HepG2 (cell line): Measurements from ENCODE around the gene OBSL1. TPM values are rescaled to one million over a fixed set of nuclear protein-coding genes. Genes with fewer than 3 reads are reported as not detected.

Experiments used
- ATAC-seq: fragments of 200-7000 bp; cut with Tn5 transposase; 3 replicates; pipeline ENCODE4 v1.9.1; 2020; ENCODE audit warnings: mild to moderate bottlenecking, moderate library complexity
- BruUV-seq: library from RNA; stranded (reverse); fragments of 400-500 nt; replicated peaks from 2 replicates; lab custom pipeline; 2021; lab: Mats Ljungman, UMichigan
- CTCF ChIA-PET: fragments of 300-600 bp; formaldehyde crosslinking; extraction: SDS; loops from one replicate; lab custom pipeline; 2021; ENCODE audit warnings: low total read pairs, inconsistent platforms, low intra/inter-chr PET ratio; lab: Yijun Ruan, JAX
- POLR2A ChIA-PET: fragments of 350-600 bp; sonication (Branson Sonifier 250); formaldehyde crosslinking; loops from one replicate; lab custom pipeline; 2020; ENCODE audit warnings: antibody characterized with exemption, inconsistent platforms; lab: Yijun Ruan, JAX
- DNase-seq: peaks from one replicate; pipeline ENCODE4 v3.0.0-alpha.2; 2015; ENCODE audit warnings: low spot score
- FAIRE-seq: peaks from 3 replicates; lab custom pipeline; 2011; peaks lifted over from hg19 to GRCh38; lab: Jason Lieb, UNC
- H2AFZ ChIP-seq: one replicate; pipeline ENCODE4 v1.6.1; 2011; ENCODE audit warnings: low read length, inconsistent platforms
- H3K27ac ChIP-seq: fragments of 300-600 bp; 3 replicates; pipeline ENCODE4 v1.8.0; 2011; ENCODE audit warnings: mixed run types, mild to moderate bottlenecking, mixed read lengths, low read length, inconsistent platforms; ENCODE audit not compliant: insufficient read depth; ENCODE audit errors: extremely low read length
- H3K27me3 ChIP-seq, 2 experiments: fragments of 200-600 bp in 1 of 2; 2 replicates in 1 of 2; 3 replicates in 1 of 2; pipeline versions ENCODE4 v1.6.0 to v1.8.0; 2011; ENCODE audit warnings: low read length in 2 of 2, mild to moderate bottlenecking in 2 of 2, moderate library complexity in 2 of 2, inconsistent platforms in 1 of 2; ENCODE audit not compliant: insufficient read depth in 2 of 2, control insufficient read depth in 1 of 2
- H3K36me3 ChIP-seq, 2 experiments: fragments of 200-600 bp in 1 of 2; replicated peaks in 1 of 2; 2 replicates in 1 of 2; 3 replicates in 1 of 2; pipeline versions ENCODE4 v1.5.1 to v1.8.0; 2011; ENCODE audit warnings: low read length in 2 of 2, inconsistent platforms in 1 of 2; ENCODE audit not compliant: insufficient read depth in 2 of 2, control insufficient read depth in 1 of 2
- H3K4me1 ChIP-seq: 2 replicates; pipeline ENCODE4 v1.5.1; 2012; ENCODE audit warnings: low read length, inconsistent platforms; ENCODE audit not compliant: insufficient read depth
- H3K4me2 ChIP-seq: 2 replicates; pipeline ENCODE4 v1.6.0; 2011; ENCODE audit warnings: low read depth, low read length, inconsistent platforms
- H3K4me3 ChIP-seq, 3 experiments: fragments of 200-600 bp in 1 of 3; sonication (generic), shearing (Covaris generic) in 1 of 3; replicated peaks in 1 of 3; 2 replicates each; pipeline ENCODE4 v1.5.1; 2011 to 2016; ENCODE audit warnings: low read length in 3 of 3, inconsistent platforms in 2 of 3, low read depth in 2 of 3, mild to moderate bottlenecking in 2 of 3, control low read depth in 1 of 3, mixed read lengths in 1 of 3; ENCODE audit not compliant: insufficient read depth in 1 of 3
- H3K79me2 ChIP-seq: one replicate; pipeline ENCODE4 v1.6.1; 2011; ENCODE audit warnings: low read length, inconsistent platforms; ENCODE audit not compliant: insufficient read depth
- H3K9ac ChIP-seq: 2 replicates; pipeline ENCODE4 v1.6.0; 2011; ENCODE audit warnings: mild to moderate bottlenecking, low read depth, low read length, inconsistent platforms; ENCODE audit not compliant: insufficient read depth
- H3K9me3 ChIP-seq: 2 replicates; pipeline ENCODE4 v1.5.1; 2012; ENCODE audit warnings: mild to moderate bottlenecking, low read length
- H4K20me1 ChIP-seq: 2 replicates; pipeline ENCODE4 v1.6.0; 2011; ENCODE audit warnings: inconsistent platforms, mild to moderate bottlenecking, low read length, moderate library complexity; ENCODE audit not compliant: insufficient read depth
- NFIB ChIP-seq: sonication (generic); formaldehyde crosslinking; IDR thresholded peaks from 2 replicates; pipeline ENCODE4 v1.9.0; 2021; ENCODE audit warnings: missing genetic modification reagents, mild to moderate bottlenecking, borderline replicate concordance
- NRL ChIP-seq: sonication (generic); formaldehyde crosslinking; IDR thresholded peaks from 2 replicates; pipeline ENCODE4 v1.5.0; 2020; ENCODE audit warnings: missing genetic modification reagents, mild to moderate bottlenecking, moderate library complexity, borderline replicate concordance
- POLR2AphosphoS5 ChIP-seq: IDR thresholded peaks from 2 replicates; pipeline ENCODE4 v1.6.1; 2012; ENCODE audit warnings: low read depth, low read length
- RBFOX2 ChIP-seq: fragments of 200-400 bp; formaldehyde crosslinking; IDR thresholded peaks from 2 replicates; pipeline ENCODE4 v1.6.1; 2017; ENCODE audit warnings: low read depth, mild to moderate bottlenecking, low read length
- TFDP1 ChIP-seq: IDR thresholded peaks from 2 replicates; pipeline ENCODE4 v1.6.1; 2016; ENCODE audit warnings: missing compliant biosample characterization, missing genetic modification reagents, borderline replicate concordance
- ZBTB7A ChIP-seq: sonication (generic); formaldehyde crosslinking; IDR thresholded peaks from 2 replicates; pipeline ENCODE4 v1.8.0; 2022; ENCODE audit warnings: mild to moderate bottlenecking, missing genetic modification reagents
- ZHX1 ChIP-seq: sonication (generic); formaldehyde crosslinking; IDR thresholded peaks from 2 replicates; pipeline ENCODE4 v1.8.1; 2022; ENCODE audit warnings: low read depth, mild to moderate bottlenecking, missing genetic modification reagents
- ZNF605 ChIP-seq: sonication (generic); formaldehyde crosslinking; IDR thresholded peaks from 2 replicates; pipeline ENCODE4 v1.8.0; 2022; ENCODE audit warnings: mild to moderate bottlenecking, missing genetic modification reagents
- ZNF687 ChIP-seq: sonication (generic); formaldehyde crosslinking; IDR thresholded peaks from 2 replicates; pipeline ENCODE4 v1.5.1; 2020; ENCODE audit warnings: mild to moderate bottlenecking, missing genetic modification reagents, moderate library complexity
- WGBS: methylation state at CpG from one replicate; pipeline ENCODE4 v1.1.6; 2017; ENCODE audit warnings: low lambda C conversion rate; 5-methylcytosine and 5-hydroxymethylcytosine counted together
- in situ Hi-C: cut with HindIII; loops from 2 replicates; pipeline ENCODE4 v1.10.0; 2017; ENCODE audit warnings: low pct_unique_long_range_greater_than_20kb; ENCODE audit not compliant: extremely low pct_ligation_motif_present
- intact Hi-C: fragments of 100-400 bp; cut with micrococcal nuclease; formaldehyde crosslinking; loops from one replicate; pipeline ENCODE4 v1.10.0; 2022; ENCODE audit not compliant: unreplicated experiment
- polyA plus RNA-seq, 8 experiments: library from polyadenylated mRNA; depleted of rRNA in 3 of 8; stranded (reverse) in 7 of 8; unstranded in 1 of 8; fragments of >200 nt; fragmentation: Illumina TruSeq in 4 of 8; extraction: Trizol in 4 of 8; gene quantifications; 2 replicates each; pipeline versions ENCODE4 v1.2.1 to v1.2.3, GENCODE V29; 2011 to 2016; ENCODE audit warnings: low read depth in 4 of 8, missing spikeins in 1 of 8, mixed read lengths in 1 of 8; ENCODE audit not compliant: insufficient read depth in 1 of 8
- total RNA-seq, 5 experiments: library from RNA; depleted of rRNA; stranded (reverse); fragments of >200 nt; fragmentation: Illumina TruSeq; extraction: Trizol; gene quantifications; 2 replicates each; pipeline ENCODE4 v1.2.3, GENCODE V29; 2016; ENCODE audit warnings: low read depth in 1 of 5

OBSL1 gene
- total and polyA plus RNA-seq, 2 of the 13 experiments (the other 11 are each of a cell fraction or from before 2014, with no cell fraction given), result 86.7 to 218 TPM

GRCh38 chr2:219566640-219567039 lies 4.7 kb downstream of the OBSL1 start:
- TF ChIP-seq NFIB (CRISPR knock-in tag) (no peak), ZNF605 (no peak), POLR2AphosphoS5 (no peak; the same call in 1 of the 2 replicates), NRL (CRISPR knock-in tag) (0 out of 2 replicates have a peak, but pooled peaks have one; percentile 19), TFDP1 (CRISPR knock-in tag) (no peak), RBFOX2 (0 out of 2 replicates have a peak, but pooled peaks have one; percentile 17), ZHX1 (CRISPR knock-in tag) (no peak), ZBTB7A (CRISPR knock-in tag) (no peak), ZNF687 (CRISPR knock-in tag) (peak; percentile 1; the same call in 1 of the 2 replicates)
- no peak for FAIRE-seq

More at GRCh38 chr2:219566640-219567039, 4.7 kb downstream of the OBSL1 start:
- no peak overlapping the region for H2AFZ ChIP-seq
- intact Hi-C loops (no loop called here), in situ Hi-C loops (no loop called here)
- no peak for DNase-seq
- H3K79me2 ChIP-seq, result peaks cover 21% of the 10 kb centered on the region
- WGBS, result 95% methylated on average over 11 of the region's 11 CpGs
- no TSS peak for BruUV-seq
- H3K4me3 ChIP-seq, result no peak overlapping the region
- H3K9ac ChIP-seq, result no peak overlapping the region
- ChIA-PET POLR2A (interaction anchor here (1.0 to 2.6 kb wide), 5 partner anchors 10 to 31 kb away, joined by 3 to 20 read pairs (median 4); partner anchors contain the start of genes CHPF, STK11IP and TMEM198), CTCF (interaction anchor here (1.3 kb wide), 1 partner anchor 25 kb away, joined by 4 read pairs; no protein-coding TSS in a partner anchor)
- no peaks in the 10 kb centered on the region for H3K9me3 ChIP-seq
- peaks cover 46% of the 10 kb centered on the region for H3K4me1 ChIP-seq
- no peak for ATAC-seq
- peaks cover 20 to 50% of the 10 kb centered on the region in 2 experiments for H3K36me3 ChIP-seq
- no peak overlapping the region for H3K4me2 ChIP-seq
- no peak overlapping the region for H3K27ac ChIP-seq
- H3K27me3 ChIP-seq, result no peaks in the 10 kb centered on the region
- no peaks in the 10 kb centered on the region for H4K20me1 ChIP-seq
